HepG2 (cell line): ENCODE results near the gene KCTD16. TPM values are rescaled to one million over a fixed set of nuclear protein-coding genes. Genes with fewer than 3 reads are reported as not detected.

ENCODE experiments used
- ATAC-seq: fragments of 200-7000 bp; cut with Tn5 transposase; 3 replicates; pipeline ENCODE4 v1.9.1; 2020; ENCODE audit warnings: mild to moderate bottlenecking, moderate library complexity
- BruUV-seq: library from RNA; stranded (reverse); fragments of 400-500 nt; replicated peaks from 2 replicates; lab custom pipeline; 2021; lab: Mats Ljungman, UMichigan
- CTCF ChIA-PET: fragments of 300-600 bp; formaldehyde crosslinking; extraction: SDS; loops from one replicate; lab custom pipeline; 2021; ENCODE audit warnings: low total read pairs, inconsistent platforms, low intra/inter-chr PET ratio; lab: Yijun Ruan, JAX
- POLR2A ChIA-PET: fragments of 350-600 bp; sonication (Branson Sonifier 250); formaldehyde crosslinking; loops from one replicate; lab custom pipeline; 2020; ENCODE audit warnings: antibody characterized with exemption, inconsistent platforms; lab: Yijun Ruan, JAX
- DNase-seq: peaks from one replicate; pipeline ENCODE4 v3.0.0-alpha.2; 2015; ENCODE audit warnings: low spot score
- FAIRE-seq: peaks from 3 replicates; lab custom pipeline; 2011; peaks lifted over from hg19 to GRCh38; lab: Jason Lieb, UNC
- H2AFZ ChIP-seq: one replicate; pipeline ENCODE4 v1.6.1; 2011; ENCODE audit warnings: low read length, inconsistent platforms
- H3K27ac ChIP-seq: fragments of 300-600 bp; 3 replicates; pipeline ENCODE4 v1.8.0; 2011; ENCODE audit warnings: mixed run types, mild to moderate bottlenecking, mixed read lengths, low read length, inconsistent platforms; ENCODE audit not compliant: insufficient read depth; ENCODE audit errors: extremely low read length
- H3K27me3 ChIP-seq, 2 experiments: fragments of 200-600 bp in 1 of 2; 2 replicates in 1 of 2; 3 replicates in 1 of 2; pipeline versions ENCODE4 v1.6.0 to v1.8.0; 2011; ENCODE audit warnings: low read length in 2 of 2, mild to moderate bottlenecking in 2 of 2, moderate library complexity in 2 of 2, inconsistent platforms in 1 of 2; ENCODE audit not compliant: insufficient read depth in 2 of 2, control insufficient read depth in 1 of 2
- H3K36me3 ChIP-seq, 2 experiments: fragments of 200-600 bp in 1 of 2; replicated peaks in 1 of 2; 2 replicates in 1 of 2; 3 replicates in 1 of 2; pipeline versions ENCODE4 v1.5.1 to v1.8.0; 2011; ENCODE audit warnings: low read length in 2 of 2, inconsistent platforms in 1 of 2; ENCODE audit not compliant: insufficient read depth in 2 of 2, control insufficient read depth in 1 of 2
- H3K4me1 ChIP-seq: 2 replicates; pipeline ENCODE4 v1.5.1; 2012; ENCODE audit warnings: low read length, inconsistent platforms; ENCODE audit not compliant: insufficient read depth
- H3K4me2 ChIP-seq: 2 replicates; pipeline ENCODE4 v1.6.0; 2011; ENCODE audit warnings: low read depth, low read length, inconsistent platforms
- H3K4me3 ChIP-seq, 3 experiments: fragments of 200-600 bp in 1 of 3; sonication (generic), shearing (Covaris generic) in 1 of 3; replicated peaks in 1 of 3; 2 replicates each; pipeline ENCODE4 v1.5.1; 2011 to 2016; ENCODE audit warnings: low read length in 3 of 3, inconsistent platforms in 2 of 3, low read depth in 2 of 3, mild to moderate bottlenecking in 2 of 3, control low read depth in 1 of 3, mixed read lengths in 1 of 3; ENCODE audit not compliant: insufficient read depth in 1 of 3
- H3K79me2 ChIP-seq: one replicate; pipeline ENCODE4 v1.6.1; 2011; ENCODE audit warnings: low read length, inconsistent platforms; ENCODE audit not compliant: insufficient read depth
- H3K9ac ChIP-seq: 2 replicates; pipeline ENCODE4 v1.6.0; 2011; ENCODE audit warnings: mild to moderate bottlenecking, low read depth, low read length, inconsistent platforms; ENCODE audit not compliant: insufficient read depth
- H3K9me3 ChIP-seq: 2 replicates; pipeline ENCODE4 v1.5.1; 2012; ENCODE audit warnings: mild to moderate bottlenecking, low read length
- H4K20me1 ChIP-seq: 2 replicates; pipeline ENCODE4 v1.6.0; 2011; ENCODE audit warnings: inconsistent platforms, mild to moderate bottlenecking, low read length, moderate library complexity; ENCODE audit not compliant: insufficient read depth
- ADNP ChIP-seq: sonication (generic); formaldehyde crosslinking; IDR thresholded peaks from 2 replicates; pipeline ENCODE4 v1.4.0; 2020; ENCODE audit warnings: missing genetic modification reagents
- KLF11 ChIP-seq: IDR thresholded peaks from 2 replicates; pipeline ENCODE4 v1.6.1; 2016; ENCODE audit warnings: missing compliant biosample characterization
- MBD4 ChIP-seq: IDR thresholded peaks from 2 replicates; pipeline ENCODE4 v1.6.1; 2012; ENCODE audit warnings: low read length, inconsistent platforms, borderline replicate concordance
- NFE2 ChIP-seq: sonication (generic); formaldehyde crosslinking; IDR thresholded peaks from 2 replicates; pipeline ENCODE4 v1.4.0; 2020; ENCODE audit warnings: missing genetic modification reagents
- PAF1 ChIP-seq: IDR thresholded peaks from 2 replicates; pipeline ENCODE4 v1.6.1; 2016; ENCODE audit warnings: missing genetic modification reagents, missing compliant biosample characterization
- ZNF562 ChIP-seq: sonication (generic); formaldehyde crosslinking; IDR thresholded peaks from 2 replicates; pipeline ENCODE4 v1.8.0; 2022; ENCODE audit warnings: missing genetic modification reagents, borderline replicate concordance
- ZNF672 ChIP-seq: sonication (generic); formaldehyde crosslinking; IDR thresholded peaks from 2 replicates; pipeline ENCODE4 v1.8.1; 2022; ENCODE audit warnings: missing genetic modification reagents
- ZNF816 ChIP-seq: sonication (generic); formaldehyde crosslinking; IDR thresholded peaks from 2 replicates; pipeline ENCODE4 v1.8.0; 2022; ENCODE audit warnings: missing genetic modification reagents, mild to moderate bottlenecking, borderline replicate concordance
- ZNF883 ChIP-seq: sonication (generic); formaldehyde crosslinking; IDR thresholded peaks from 2 replicates; pipeline ENCODE4 v1.5.1; 2020; ENCODE audit warnings: mild to moderate bottlenecking, missing genetic modification reagents; ENCODE audit errors: not compliant biosample characterization
- ZSCAN9 ChIP-seq: IDR thresholded peaks from 2 replicates; pipeline ENCODE4 v1.6.1; 2016; ENCODE audit warnings: borderline replicate concordance
- WGBS: methylation state at CpG from one replicate; pipeline ENCODE4 v1.1.6; 2017; ENCODE audit warnings: low lambda C conversion rate; 5-methylcytosine and 5-hydroxymethylcytosine counted together
- in situ Hi-C: cut with HindIII; loops from 2 replicates; pipeline ENCODE4 v1.10.0; 2017; ENCODE audit warnings: low pct_unique_long_range_greater_than_20kb; ENCODE audit not compliant: extremely low pct_ligation_motif_present
- intact Hi-C: fragments of 100-400 bp; cut with micrococcal nuclease; formaldehyde crosslinking; loops from one replicate; pipeline ENCODE4 v1.10.0; 2022; ENCODE audit not compliant: unreplicated experiment
- polyA plus RNA-seq, 8 experiments: library from polyadenylated mRNA; depleted of rRNA in 3 of 8; stranded (reverse) in 7 of 8; unstranded in 1 of 8; fragments of >200 nt; fragmentation: Illumina TruSeq in 4 of 8; extraction: Trizol in 4 of 8; gene quantifications; 2 replicates each; pipeline versions ENCODE4 v1.2.1 to v1.2.3, GENCODE V29; 2011 to 2016; ENCODE audit warnings: low read depth in 4 of 8, missing spikeins in 1 of 8, mixed read lengths in 1 of 8; ENCODE audit not compliant: insufficient read depth in 1 of 8
- total RNA-seq, 5 experiments: library from RNA; depleted of rRNA; stranded (reverse); fragments of >200 nt; fragmentation: Illumina TruSeq; extraction: Trizol; gene quantifications; 2 replicates each; pipeline ENCODE4 v1.2.3, GENCODE V29; 2016; ENCODE audit warnings: low read depth in 1 of 5
- TF ChIP-seq, protein P1 (sequence below): sonication (generic); formaldehyde crosslinking; IDR thresholded peaks from 2 replicates; pipeline ENCODE4 v1.9.0; 2022; ENCODE audit warnings: low read depth, missing genetic modification reagents
- TF ChIP-seq, protein P2 (sequence below): sonication (generic); formaldehyde crosslinking; IDR thresholded peaks from 2 replicates; pipeline ENCODE4 v1.5.0; 2020; ENCODE audit warnings: mild to moderate bottlenecking, missing genetic modification reagents, borderline replicate concordance

Gene KCTD16
- total and polyA plus RNA-seq, 2 of the 13 experiments (the other 11 are each of a cell fraction or from before 2014, with no cell fraction given) = 0.02 to 0.09 TPM

DNA sequence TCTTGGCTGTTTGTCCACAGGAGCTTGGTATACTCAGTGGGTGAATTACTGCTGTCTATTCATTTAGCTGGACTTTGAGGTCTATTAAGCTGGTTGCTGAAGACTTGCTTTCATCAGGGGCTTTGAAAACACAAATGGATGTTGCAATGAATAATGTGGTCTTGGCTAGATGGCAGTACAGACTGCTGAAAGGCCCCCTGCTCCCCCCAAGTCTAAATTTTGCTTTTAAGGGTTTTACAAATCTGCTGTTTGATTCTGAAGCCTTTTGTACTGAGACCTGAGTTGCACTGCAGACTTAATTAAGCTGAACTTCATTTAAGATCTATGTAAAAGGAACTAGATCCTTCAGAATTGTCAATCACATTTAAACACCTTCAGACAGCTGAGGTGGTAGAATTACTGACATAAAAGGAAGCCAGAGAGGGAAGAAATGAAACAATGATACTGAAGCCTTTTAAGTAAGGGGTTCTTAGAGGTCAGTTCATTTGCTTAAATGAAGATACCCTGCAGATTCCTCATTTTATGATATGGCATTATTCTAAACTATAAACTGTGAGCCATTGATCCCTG, 37.3 kb downstream of the KCTD16 start:
- peaks cover 3 to 20% of the 10 kb centered on the region in 2 experiments; a peak in 4 of 5 replicates for H3K27me3 ChIP-seq
- no peak overlapping the region for H3K4me3 ChIP-seq
- no peak overlapping the region for H3K9ac ChIP-seq
- ChIA-PET CTCF (no interaction called here), POLR2A (no interaction called here)
- intact Hi-C loops = loop anchor here (10.0 kb wide), 1 partner anchor 1927 kb away; no protein-coding TSS in a partner anchor
- in situ Hi-C loops = loop anchor here (10.0 kb wide), 1 partner anchor 1027 kb away; no protein-coding TSS in a partner anchor
- H3K4me1 ChIP-seq = no peaks in the 10 kb centered on the region
- DNase-seq (no peak), ATAC-seq (no peak)
- H3K4me2 ChIP-seq = no peak overlapping the region
- no peaks in the 10 kb centered on the region for H3K79me2 ChIP-seq
- H3K27ac ChIP-seq = no peak overlapping the region
- no peaks in the 10 kb centered on the region for H3K9me3 ChIP-seq
- no peak overlapping the region for H2AFZ ChIP-seq
- H4K20me1 ChIP-seq = no peaks in the 10 kb centered on the region
- no TSS peak for BruUV-seq
- TF ChIP-seq ZNF672 (CRISPR knock-in tag) = no peak
- TF ChIP-seq ZNF562 (CRISPR knock-in tag) = no peak
- no peak for TF ChIP-seq PAF1
- TF ChIP-seq ZSCAN9 (CRISPR knock-in tag) = no peak
- TF ChIP-seq MBD4 = no peak
- TF ChIP-seq KLF11 (CRISPR knock-in tag) = no peak
- TF ChIP-seq NFE2 = no peak
- no peak for TF ChIP-seq ZNF883 (CRISPR knock-in tag)
- TF ChIP-seq, all 625 proteins: peak for 0
- FAIRE-seq = no peak
- no peaks in the 10 kb centered on the region for H3K36me3 ChIP-seq

DNA sequence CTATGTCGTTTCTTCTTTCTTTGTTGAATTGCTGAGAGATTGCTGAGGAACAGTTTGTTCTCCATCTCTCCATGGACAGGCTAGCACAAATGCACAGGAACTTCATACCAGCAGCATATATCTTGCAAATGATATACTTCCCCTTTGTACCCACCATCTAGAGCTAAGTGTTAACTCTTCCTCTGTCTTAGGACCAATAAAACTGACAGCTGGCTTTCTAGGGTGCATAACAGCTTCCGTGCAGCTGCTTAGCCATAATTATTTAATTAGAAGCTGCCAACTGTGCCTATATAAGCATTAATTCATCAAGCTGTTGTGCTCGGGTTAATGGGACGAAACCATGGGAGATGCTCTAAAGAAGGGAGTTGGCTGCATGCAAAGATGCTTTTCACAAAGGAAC, 38.7 kb downstream of the KCTD16 start:
- 0% methylated on average over 4 of the region's 4 CpGs for whole genome bisulfite sequencing
- in situ Hi-C loops (loop anchor here (10.0 kb wide), 1 partner anchor 1025 kb away; no protein-coding TSS in a partner anchor), intact Hi-C loops (loop anchor here (10.0 kb wide), 1 partner anchor 1925 kb away; no protein-coding TSS in a partner anchor)
- CTCF ChIA-PET = no interaction called here
- Histone ChIP-seq H4K20me1 (no peaks in the 10 kb centered on the region), H3K4me1 (no peaks in the 10 kb centered on the region), H3K79me2 (no peaks in the 10 kb centered on the region), H3K4me2 (no peak overlapping the region), H2AFZ (no peak overlapping the region), H3K36me3 (no peaks in the 10 kb centered on the region), H3K9ac (no peak overlapping the region), H3K4me3 (no peak overlapping the region), H3K9me3 (no peaks in the 10 kb centered on the region), H3K27me3 (peaks cover 3 to 20% of the 10 kb centered on the region in 2 experiments; a peak in 4 of 5 replicates), H3K27ac (no peak overlapping the region)
- ATAC-seq (no peak), FAIRE-seq (no peak), DNase-seq (no peak)
- POLR2A ChIA-PET = no interaction called here
- no TSS peak for BruUV-seq
- TF ChIP-seq ZNF816 (CRISPR knock-in tag) = no peak
- TF ChIP-seq, protein P1, sequence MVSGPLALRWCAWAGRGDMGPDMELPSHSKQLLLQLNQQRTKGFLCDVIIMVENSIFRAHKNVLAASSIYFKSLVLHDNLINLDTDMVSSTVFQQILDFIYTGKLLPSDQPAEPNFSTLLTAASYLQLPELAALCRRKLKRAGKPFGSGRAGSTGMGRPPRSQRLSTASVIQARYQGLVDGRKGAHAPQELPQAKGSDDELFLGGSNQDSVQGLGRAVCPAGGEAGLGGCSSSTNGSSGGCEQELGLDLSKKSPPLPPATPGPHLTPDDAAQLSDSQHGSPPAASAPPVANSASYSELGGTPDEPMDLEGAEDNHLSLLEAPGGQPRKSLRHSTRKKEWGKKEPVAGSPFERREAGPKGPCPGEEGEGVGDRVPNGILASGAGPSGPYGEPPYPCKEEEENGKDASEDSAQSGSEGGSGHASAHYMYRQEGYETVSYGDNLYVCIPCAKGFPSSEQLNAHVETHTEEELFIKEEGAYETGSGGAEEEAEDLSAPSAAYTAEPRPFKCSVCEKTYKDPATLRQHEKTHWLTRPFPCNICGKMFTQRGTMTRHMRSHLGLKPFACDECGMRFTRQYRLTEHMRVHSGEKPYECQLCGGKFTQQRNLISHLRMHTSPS (CRISPR knock-in tag) = no peak
- TF ChIP-seq, protein P2, sequence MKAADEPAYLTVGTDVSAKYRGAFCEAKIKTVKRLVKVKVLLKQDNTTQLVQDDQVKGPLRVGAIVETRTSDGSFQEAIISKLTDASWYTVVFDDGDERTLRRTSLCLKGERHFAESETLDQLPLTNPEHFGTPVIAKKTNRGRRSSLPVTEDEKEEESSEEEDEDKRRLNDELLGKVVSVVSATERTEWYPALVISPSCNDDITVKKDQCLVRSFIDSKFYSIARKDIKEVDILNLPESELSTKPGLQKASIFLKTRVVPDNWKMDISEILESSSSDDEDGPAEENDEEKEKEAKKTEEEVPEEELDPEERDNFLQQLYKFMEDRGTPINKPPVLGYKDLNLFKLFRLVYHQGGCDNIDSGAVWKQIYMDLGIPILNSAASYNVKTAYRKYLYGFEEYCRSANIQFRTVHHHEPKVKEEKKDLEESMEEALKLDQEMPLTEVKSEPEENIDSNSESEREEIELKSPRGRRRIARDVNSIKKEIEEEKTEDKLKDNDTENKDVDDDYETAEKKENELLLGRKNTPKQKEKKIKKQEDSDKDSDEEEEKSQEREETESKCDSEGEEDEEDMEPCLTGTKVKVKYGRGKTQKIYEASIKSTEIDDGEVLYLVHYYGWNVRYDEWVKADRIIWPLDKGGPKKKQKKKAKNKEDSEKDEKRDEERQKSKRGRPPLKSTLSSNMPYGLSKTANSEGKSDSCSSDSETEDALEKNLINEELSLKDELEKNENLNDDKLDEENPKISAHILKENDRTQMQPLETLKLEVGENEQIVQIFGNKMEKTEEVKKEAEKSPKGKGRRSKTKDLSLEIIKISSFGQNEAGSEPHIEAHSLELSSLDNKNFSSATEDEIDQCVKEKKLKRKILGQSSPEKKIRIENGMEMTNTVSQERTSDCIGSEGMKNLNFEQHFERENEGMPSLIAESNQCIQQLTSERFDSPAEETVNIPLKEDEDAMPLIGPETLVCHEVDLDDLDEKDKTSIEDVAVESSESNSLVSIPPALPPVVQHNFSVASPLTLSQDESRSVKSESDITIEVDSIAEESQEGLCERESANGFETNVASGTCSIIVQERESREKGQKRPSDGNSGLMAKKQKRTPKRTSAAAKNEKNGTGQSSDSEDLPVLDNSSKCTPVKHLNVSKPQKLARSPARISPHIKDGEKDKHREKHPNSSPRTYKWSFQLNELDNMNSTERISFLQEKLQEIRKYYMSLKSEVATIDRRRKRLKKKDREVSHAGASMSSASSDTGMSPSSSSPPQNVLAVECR (CRISPR knock-in tag) = no peak
- no peak for TF ChIP-seq ADNP
